ENCODE measurements around the gene ANP32A. TPM values are rescaled to one million over a fixed set of nuclear protein-coding genes. Genes with fewer than 3 reads are reported as not detected.

The ANP32A gene
- total and polyA plus RNA-seq, 9 of the 15 experiments (the other 6 are each of a cell fraction or from before 2014, with no cell fraction given): 13.2 to 656 (median 210) TPM

Small RNA genes within 50 kb of the gene (microRNA-seq; reads per million reads assigned to microRNA genes)
- gene MIR4312 (ENCODE audit: borderline microRNAs expressed): not detected

Small RNA genes within 50 kb of the gene (small RNA-seq; reads per million reads assigned to genes)
- gene MIR4312: not detected

Other genes with a start within 250 kb of the ANP32A start
- not detected in 2 replicates for gene CORO2B, start 241.9 kb downstream of the ANP32A start, total RNA-seq (2014; rRNA removed)
- not detected in 2 replicates for gene CORO2B, start 241.9 kb downstream of the ANP32A start, total RNA-seq (2014; rRNA removed; fragmentation: Illumina TruSeq; extraction: Trizol)
- not detected in 2 replicates for gene CORO2B, start 241.9 kb downstream of the ANP32A start, total RNA-seq (2015; rRNA removed; fragmentation: Illumina TruSeq; extraction: Trizol)
- not detected in 2 replicates for gene CORO2B, start 241.9 kb downstream of the ANP32A start, total RNA-seq (2021)
- not detected in 2 replicates for gene CORO2B, start 241.9 kb downstream of the ANP32A start, polyA plus RNA-seq (2011; rRNA removed)
- not detected in 2 replicates for gene CORO2B, start 241.9 kb downstream of the ANP32A start, polyA plus RNA-seq (2014; fragmentation: Illumina TruSeq; extraction: Trizol)
- not detected for gene CORO2B, start 241.9 kb downstream of the ANP32A start, polyA plus RNA-seq (2014; fragmentation: Nextera tagmentation; extraction: Ambion mirVana)
- gene CORO2B, start 241.9 kb downstream of the ANP32A start, polyA plus RNA-seq (2014; rRNA removed): not detected in 2 replicates
- gene SPESP1, start 109.6 kb upstream of the ANP32A start, total RNA-seq (2014; rRNA removed): not detected in 2 replicates
- not detected in 2 replicates for gene SPESP1, start 109.6 kb upstream of the ANP32A start, total RNA-seq (2014; rRNA removed; fragmentation: Illumina TruSeq; extraction: Trizol)
- gene SPESP1, start 109.6 kb upstream of the ANP32A start, total RNA-seq (2015; rRNA removed; fragmentation: Illumina TruSeq; extraction: Trizol): not detected in 2 replicates
- gene SPESP1, start 109.6 kb upstream of the ANP32A start, total RNA-seq (2021): not detected in 2 replicates
- gene SPESP1, start 109.6 kb upstream of the ANP32A start, polyA plus RNA-seq (2011; rRNA removed): not detected in 2 replicates
- gene SPESP1, start 109.6 kb upstream of the ANP32A start, polyA plus RNA-seq (2014; fragmentation: Illumina TruSeq; extraction: Trizol): not detected in 2 replicates
- not detected for gene SPESP1, start 109.6 kb upstream of the ANP32A start, polyA plus RNA-seq (2014; fragmentation: Nextera tagmentation; extraction: Ambion mirVana)
- not detected in 2 replicates for gene SPESP1, start 109.6 kb upstream of the ANP32A start, polyA plus RNA-seq (2014; rRNA removed)
- gene NOX5, start 193.8 kb upstream of the ANP32A start, total RNA-seq (2014; rRNA removed): not detected in 2 replicates
- gene NOX5, start 193.8 kb upstream of the ANP32A start, total RNA-seq (2014; rRNA removed; fragmentation: Illumina TruSeq; extraction: Trizol): not detected in 2 replicates
- gene NOX5, start 193.8 kb upstream of the ANP32A start, total RNA-seq (2015; rRNA removed; fragmentation: Illumina TruSeq; extraction: Trizol): not detected in 2 replicates
- not detected in 2 replicates for gene NOX5, start 193.8 kb upstream of the ANP32A start, total RNA-seq (2021)
- 0.01 and 0.03 TPM in 2 replicates for gene NOX5, start 193.8 kb upstream of the ANP32A start, polyA plus RNA-seq (2011; rRNA removed)
- not detected in 2 replicates for gene NOX5, start 193.8 kb upstream of the ANP32A start, polyA plus RNA-seq (2014; fragmentation: Illumina TruSeq; extraction: Trizol)
- not detected for gene NOX5, start 193.8 kb upstream of the ANP32A start, polyA plus RNA-seq (2014; fragmentation: Nextera tagmentation; extraction: Ambion mirVana)
- gene NOX5, start 193.8 kb upstream of the ANP32A start, polyA plus RNA-seq (2014; rRNA removed): not detected in 2 replicates

Data from K562 (cell line).